NAMALWA (cell line): ENCODE results near the gene HSDL2.
A peak's percentile ranks its signal among the peaks of the same experiment; 100 is the strongest.
"Not testable (repeated sequence)": the region's sequence is repeated elsewhere in the genome, so short reads cannot be mapped to it uniquely, and the experiment has no call there.

Experiments
- DNase-seq: peaks from one replicate; pipeline ENCODE4 v3.0.0-alpha.2; 2015; ENCODE audit warnings: low spot score

HSDL2 gene

DNA sequence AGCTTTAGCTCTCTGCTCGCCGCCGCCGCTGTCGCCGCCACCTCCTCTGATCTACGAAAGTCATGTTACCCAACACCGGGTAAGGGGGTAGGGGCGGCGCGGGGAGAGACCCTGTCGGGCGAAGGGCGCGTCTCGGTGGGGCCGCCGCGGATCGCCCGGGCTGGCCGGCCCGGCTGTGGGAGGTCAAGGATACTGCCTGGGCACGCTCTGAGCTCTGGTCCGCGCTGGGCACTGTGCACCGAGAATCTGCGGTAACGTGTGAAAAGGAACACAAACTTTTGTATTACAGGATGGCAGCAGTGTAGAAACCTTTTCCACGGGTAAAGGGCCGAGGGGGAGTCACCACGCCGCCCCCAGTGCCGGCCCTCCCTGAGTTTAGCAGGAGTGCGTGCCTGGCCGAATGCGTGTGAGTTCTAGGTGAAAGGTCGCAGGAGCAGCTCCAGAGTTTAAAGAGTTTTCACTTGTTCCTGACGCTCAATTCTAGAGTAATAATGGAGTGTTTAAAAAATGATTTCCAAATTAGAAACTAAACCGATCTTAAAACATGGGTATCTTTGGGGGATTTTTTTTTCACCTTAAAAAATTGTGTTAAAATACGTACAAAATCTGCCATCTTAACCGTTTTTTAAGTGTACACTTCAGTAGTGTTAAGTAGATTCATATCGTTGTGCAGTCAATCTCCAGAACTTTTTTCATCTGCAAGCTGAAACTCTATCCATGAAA lies at the start of gene HSDL2:
Gene HSDL2, plus strand, starts transcription at position 7 of the 723 bp plus-strand sequence. Its CDS starts 56 bp downstream, at position 63.
- peak; percentile 38 for DNase-seq

DNA sequence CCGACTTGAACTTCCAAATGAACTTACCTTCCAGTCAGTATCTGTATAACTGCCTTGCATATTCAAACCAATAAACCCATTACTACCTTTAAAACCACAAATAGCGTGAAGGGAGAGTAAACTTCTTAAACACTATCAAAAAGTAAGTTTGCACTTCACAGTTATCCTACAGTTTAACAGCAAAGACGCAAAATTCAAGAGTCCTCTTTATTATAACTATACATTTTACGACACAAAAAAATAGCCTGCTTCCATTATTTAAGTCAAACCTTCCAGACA lies 48.3 kb upstream of the HSDL2 start:
- no peak for DNase-seq

DNA sequence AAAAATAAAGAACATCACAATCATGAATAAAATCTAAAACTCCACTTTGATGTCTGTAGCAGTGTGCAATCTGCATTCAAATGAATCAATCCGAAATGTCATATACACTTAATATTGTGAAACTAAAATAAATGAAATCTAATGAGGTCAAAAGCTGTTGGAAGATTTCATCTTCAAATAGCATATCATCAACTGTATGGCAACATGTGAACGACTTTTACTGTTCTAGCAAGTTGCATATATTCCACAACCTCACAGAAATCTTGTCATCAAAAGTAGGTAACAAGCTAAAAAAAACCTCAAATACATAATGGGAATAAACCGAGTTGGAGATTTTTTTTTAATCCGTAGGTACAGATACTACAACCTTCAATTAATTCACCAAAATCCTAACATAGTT lies 47.7 kb upstream of the HSDL2 start:
- no peak for DNase-seq

DNA sequence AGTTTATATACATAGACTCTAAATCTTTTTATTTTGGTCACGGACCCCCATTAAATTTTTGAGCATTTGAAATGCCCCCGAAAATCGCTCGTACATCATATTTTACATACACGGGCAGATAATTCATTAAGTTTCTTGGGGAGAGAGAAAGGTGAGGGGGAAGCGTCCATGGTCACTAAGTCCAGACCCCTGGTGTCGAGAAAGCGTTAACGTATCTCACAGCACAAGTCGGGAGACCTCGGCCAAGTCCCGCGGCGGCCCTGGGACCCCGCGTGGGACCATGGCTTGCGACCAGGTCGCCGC lies 47.3 kb upstream of the HSDL2 start:
- DNase-seq, result no peak

DNA sequence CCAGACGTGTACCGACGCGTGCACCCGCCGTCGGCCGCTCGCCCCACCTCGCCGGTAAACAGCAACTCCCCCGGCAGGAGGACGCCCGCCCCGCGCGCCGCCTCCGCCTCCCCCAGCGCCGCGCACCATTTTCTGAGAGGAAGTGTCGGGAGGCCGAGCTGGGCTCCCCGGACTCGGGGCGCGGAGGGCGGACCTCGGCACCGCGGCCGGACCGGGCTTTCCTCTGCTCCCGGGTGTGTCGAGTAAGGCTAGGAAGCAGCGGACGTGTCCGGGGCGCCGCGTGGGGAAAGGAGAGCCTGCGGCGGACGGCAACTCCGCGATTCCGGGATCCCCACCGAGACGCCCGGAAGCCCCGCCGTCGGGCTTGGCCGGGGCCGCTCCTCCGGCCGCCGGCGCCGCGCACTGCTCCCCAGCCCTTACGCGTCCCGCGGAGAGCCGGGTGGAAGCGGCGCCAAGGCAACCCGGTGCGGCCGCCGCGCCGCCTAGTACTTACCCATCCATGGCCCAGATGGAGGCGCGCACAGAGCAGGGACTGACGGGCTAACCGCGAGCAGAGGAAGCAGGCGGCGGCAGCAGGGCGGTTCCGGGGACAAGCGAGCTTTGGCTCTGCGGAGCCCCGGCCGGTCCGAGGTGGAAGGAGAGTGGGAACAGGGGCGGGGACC lies 46.8 kb upstream of the HSDL2 start, which contains the start of gene PTBP3:
Gene PTBP3, minus strand, starts transcription at position 643 of the 662 bp plus-strand sequence. CDS start 35,754 bp downstream, outside the sequence.
- DNase-seq, result peak; percentile 90

DNA sequence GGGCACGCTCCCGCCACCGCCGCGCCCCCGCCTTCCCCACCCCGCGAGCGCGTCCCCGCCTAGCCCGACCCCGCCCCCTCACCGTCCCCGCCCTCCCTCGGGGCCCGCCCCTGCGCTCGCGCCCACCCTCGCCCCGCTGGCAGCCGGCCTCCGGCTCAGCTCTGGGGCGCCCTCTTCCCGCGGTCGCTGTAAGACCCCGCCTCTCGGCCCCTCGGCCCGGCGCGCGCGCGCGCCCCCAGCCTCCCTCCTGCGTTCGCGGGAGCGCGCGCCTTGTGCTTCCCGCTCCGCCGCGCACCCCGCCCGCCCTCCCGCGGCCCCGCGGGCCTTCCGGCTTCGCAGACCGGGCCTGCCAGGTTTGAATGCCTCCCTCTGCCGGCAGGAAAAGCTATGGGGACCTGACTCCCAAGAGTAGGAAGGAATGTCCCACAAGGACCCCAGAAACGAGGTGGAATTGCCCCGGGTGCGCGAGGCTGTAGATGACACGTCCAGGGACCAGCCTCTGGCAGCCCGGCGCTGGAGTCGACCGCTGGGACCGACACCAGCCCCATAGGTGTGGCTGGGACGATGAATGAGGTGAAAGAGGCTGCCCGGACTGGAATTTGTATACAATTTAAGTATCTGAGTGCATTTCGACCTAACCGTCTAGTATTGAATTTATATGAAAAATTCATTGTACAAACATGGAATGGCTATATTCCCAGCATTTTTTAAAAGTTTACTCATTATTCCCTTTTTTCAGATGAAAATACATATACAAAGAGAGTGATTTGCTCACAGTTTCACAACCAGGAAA lies 46.1 kb upstream of the HSDL2 start:
- DNase-seq, result peak; percentile 94

DNA sequence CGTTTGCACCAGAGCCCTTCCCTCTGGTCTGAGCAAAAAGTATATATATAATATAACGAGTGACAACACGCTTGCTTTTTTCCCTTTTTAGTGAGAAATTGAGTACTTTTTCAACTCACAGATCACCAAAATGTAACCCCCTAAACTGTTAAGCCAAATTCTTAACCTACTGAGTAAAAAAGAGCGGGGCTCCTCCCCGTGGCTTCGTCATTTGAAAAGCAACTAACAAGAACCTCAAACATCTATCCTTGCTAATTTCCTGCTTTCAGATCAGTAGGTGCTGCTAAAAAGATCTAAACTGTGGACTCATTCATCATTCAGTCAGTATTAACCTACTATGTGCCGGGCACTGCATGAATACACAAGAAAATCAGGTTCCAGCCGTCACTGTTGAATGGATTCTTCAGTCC lies 45.5 kb upstream of the HSDL2 start:
- DNase-seq, result peak; percentile 66

DNA sequence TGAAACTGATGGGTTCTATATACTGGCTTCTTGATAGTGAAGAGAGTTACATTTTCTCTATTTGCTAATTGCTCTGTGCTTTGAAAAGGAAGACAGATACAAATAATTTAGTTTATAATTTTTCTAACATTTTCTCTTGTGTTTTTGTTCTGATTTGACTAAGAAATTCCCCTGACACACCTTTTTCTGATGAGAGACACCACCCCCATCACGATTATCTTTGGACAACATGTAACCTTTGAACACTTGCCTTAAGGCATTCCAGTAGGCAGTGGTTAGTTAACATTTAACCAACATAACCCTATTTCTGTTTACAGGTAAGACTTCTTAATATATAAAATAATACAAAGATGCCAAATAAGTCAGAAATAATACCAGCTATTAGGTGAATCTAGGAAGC lies 42.4 kb upstream of the HSDL2 start:
- DNase-seq, result no peak

DNA sequence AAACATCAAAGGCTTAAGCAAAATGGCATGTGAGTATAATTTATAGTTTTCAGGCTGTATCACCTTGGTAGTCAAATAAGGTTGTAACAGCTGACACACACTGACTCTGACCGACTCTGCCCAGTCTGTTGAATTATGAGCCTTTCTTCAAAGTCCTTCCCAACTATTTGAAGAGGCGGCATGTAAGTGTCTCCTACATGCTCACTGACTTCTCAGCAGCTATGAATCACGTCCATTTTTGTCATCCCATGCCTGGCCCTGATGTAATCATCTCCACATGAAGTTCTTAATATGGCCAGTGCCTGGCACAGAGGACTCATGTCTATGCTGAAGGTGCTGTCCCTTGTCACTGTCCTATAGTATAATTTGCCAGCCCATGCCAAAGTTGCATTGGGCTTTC lies 41.3 kb upstream of the HSDL2 start:
- DNase-seq, result no peak

DNA sequence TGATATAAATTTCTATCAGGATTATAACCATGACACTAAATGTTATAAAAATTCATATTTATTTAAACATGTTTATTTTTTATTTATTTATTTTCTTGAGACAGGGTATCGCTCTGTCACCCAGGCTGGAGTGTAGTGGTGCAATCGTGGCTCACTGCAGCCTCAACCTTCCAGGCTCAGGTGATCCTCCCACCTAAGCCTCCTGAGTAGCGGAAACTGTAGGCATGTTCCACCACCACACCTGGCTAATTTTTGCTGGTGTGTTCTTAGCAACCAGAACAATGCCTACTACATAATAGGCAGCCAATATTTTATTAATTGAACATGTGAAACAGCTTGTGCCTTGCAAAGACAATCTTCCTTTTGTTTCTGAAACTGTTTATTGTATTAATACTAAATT lies 40.0 kb upstream of the HSDL2 start:
- DNase-seq, result no peak

DNA sequence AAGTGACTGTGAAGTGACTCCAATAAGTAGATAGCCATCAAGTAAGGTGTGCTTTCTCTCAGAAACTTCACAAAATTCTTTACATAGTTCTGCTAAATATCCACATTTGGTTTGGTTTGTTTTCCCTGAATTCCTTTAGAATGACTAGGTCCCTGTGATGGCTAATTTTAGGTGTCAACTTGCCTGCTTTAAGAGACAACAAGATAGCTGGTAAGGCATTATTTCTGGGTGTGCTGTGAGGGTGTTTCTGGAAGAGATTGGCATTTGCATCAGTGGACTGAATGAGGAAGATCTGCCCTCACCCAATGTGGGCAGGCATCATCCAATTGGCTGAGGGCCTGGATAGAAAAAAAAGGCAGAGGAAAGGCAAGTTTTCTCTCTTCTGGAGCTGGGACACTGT lies 38.2 kb upstream of the HSDL2 start:
- DNase-seq, result no peak

DNA sequence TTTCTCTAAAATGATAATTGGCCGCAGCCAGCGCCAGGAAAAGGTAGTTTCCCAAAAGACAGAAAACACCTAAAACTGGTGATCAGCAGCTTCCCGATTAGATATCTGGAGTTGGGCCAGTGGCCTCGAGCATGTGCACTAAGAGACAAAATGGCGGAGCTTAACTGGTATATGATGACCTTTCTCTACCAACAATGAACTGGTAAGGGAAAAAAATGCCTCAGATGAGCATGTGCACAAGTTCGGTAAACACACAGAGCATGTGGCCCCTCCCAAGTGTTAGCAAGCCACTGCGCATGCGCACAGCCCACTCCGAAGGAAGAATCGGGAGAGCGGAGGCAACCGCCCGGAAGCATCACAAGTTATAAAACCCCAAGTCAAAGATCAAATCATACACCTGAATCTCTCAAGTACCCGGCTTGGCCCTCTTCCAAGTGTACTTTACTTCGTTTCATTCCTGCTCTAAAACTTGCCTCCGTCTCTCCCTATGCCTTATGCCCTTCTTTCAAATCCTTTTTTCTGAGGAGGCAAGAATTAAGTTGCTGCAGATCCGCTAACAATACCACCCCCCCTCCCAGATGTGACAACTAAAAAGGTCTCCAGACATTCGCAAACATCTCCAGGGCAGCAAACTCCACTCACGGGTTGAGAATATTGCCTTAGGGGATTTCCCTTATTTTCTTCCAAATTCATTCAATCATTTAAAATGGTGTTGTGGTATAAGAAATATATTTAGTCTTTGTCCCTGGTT lies 31.5 kb upstream of the HSDL2 start:
- DNase-seq, result peak; percentile 70

DNA sequence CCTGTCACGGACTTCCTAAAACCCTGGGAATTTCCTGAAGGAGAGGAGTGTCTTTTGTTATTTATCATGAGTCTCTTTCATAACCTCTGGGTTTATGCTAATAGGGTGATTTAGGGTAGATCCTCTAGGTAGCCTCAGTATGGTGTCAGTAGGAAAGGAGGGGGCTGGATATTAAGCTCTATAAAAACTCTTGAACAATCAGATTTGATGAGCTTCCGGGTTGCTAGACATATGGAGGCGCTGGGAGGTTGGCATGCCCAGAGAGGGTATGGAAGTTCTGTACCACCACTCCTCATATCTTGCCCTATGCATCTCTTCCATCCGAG lies 30.9 kb upstream of the HSDL2 start:
- DNase-seq, result no peak

DNA sequence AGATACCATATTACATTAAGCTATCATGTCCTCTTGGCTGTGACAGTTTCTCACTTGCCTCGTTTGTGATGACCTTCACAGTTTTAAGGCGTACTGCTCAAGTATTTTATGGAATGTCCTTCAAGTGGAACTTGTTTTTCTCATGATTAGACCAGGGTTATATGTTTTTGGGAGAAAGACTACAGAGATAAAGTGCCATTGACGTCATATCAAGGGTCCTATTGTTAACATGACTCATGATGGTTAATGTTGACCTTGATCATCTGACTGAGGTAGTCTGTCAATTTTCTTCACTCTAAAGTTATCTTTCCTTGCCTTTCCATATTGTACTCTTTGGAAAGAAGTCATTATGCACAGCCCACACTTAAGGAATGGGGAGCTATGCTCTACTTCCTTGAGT lies 28.7 kb upstream of the HSDL2 start:
- no peak for DNase-seq

DNA sequence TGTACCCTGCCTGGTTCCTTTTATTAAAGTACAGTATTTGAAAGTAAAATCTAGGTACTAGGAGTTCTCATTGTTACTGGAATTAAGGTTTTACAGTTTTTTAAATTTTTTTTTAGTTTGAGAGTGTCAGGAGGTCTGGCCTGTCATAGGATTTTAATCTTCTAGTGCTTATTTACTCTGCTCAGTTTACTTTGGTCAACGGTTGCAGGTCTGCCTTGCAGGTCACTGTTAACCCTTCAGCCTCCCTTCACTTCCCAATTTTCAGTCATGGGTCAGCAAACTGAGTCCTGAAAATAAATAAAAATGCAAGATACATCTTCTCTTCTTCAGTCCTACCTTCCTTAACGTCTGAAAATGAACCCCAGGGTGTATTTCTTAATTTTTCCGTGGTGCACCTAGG lies 27.7 kb upstream of the HSDL2 start:
- DNase-seq, result no peak

DNA sequence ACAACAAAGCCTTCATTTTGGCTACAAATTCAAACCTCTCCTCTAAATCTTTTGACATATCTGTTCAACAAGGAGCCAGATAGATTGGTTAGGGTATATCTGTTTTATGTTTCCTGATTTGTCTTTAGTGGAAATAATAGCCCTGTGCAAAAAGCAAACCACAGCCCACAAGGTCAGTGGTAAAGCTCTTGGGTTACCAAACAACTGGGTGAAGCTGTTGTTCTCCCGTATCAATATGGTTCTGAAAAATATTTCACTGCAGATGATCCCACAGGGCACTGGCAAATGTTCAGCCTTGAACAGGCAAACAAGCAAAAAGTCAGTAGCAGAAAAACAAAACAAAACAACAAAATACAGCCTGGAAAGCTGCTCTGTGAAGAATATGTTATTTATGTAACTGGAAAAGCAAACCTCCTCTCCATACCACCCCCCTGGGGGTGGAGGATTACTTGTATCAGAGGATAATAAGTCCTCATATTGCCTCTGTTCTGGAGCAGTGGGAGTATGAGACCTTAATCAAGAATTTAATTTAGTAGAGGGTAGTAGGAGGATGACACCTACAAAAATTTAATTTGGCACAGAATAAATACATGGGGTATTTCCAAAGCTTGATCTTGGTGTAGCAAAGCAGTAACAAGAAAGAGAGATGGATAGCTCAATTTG lies 25.7 kb upstream of the HSDL2 start:
- no peak for DNase-seq

DNA sequence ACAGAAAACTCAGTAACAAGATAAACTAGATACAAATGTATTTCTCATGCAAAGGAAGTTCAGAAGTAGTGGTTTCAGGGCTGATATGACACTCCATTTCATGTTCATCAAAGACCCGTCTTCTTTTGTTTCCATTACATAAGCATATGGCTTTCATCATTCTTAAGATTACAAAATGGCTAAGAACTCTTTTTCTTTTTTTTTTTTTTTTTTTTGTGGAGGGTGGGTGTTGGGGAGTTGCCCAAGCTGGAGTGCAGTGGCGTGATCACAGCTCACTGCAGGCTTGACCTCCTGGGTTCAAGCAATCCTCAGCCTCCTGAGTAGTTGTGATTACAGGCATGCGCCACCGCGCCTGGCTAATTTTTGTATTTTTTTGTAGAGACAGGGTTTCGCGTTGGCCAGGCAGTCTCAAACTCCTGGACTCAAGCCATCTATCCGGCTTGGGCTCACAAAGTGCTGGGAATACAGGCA lies 24.4 kb upstream of the HSDL2 start:
- no peak for DNase-seq

DNA sequence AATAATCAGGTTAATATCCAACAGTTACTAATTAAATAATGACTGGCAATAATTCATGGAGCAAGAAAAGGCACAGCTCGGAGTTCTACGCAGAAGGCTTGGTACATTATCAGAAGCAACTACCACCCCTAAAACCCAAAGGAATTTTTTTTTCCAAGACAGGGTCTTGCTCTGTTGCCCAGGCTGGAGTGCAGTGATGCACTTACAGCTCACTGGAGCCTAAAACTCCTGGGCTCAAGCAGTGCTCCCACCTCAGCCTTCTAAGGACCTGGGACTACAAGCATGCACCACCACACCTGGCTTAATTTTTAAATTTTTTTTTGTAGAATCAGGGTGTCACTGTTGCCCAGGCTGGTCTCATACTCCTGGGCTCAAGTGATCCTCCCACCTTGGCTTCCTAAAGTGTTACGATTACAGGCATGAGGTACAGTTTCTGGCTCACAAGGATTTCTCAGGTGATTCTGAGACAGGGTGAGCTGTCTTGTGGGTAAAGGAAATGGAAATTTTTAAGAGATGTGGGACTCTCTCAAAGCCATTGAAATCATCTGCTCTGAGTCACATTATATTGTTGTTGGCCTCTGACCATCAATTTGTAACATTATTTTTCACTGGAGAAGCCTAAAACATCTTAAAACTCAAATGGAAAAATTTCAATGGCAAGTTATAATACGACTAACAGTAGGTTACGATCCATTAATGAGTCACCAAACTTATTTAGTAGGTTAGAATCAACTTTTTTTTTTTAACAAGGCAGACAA lies 19.7 kb upstream of the HSDL2 start:
- no peak for DNase-seq

DNA sequence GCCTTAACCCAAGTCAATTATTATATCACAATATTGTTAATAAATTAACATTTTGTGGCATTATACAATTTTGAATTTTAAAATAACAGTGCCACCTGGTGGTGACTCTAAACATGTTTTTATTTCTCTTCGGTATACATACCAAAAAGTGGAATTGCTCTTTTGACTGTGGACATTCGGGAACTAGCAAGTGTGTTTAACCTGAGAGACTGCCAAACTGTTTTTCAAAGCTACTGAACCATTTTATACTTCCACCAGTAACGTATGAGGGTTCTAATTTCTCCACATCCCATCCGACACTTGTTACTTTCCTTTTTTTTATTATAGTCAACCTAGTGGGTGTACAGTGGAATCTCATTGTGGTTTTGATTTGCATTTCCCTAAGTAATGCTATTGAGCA lies 18.3 kb upstream of the HSDL2 start:
- peak; percentile 74 for DNase-seq

DNA sequence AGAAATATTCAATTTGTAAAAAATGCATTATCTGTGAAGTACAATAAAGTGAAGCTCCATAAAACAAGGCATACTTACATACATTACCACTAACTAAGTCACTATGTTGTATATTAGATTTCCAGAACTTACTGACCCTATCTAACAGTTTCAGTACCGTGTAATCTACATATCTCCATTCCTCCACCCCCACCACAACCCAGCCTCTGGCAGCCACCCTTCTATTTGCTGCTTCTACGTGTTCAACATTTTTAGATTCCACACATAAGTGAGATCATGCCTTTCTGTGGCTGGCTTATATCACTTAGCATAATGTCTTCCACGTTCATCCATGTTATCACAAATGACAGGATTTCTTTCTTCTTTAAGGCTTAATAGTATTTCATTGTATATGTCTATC lies 15.1 kb upstream of the HSDL2 start:
- DNase-seq, result no peak

DNA sequence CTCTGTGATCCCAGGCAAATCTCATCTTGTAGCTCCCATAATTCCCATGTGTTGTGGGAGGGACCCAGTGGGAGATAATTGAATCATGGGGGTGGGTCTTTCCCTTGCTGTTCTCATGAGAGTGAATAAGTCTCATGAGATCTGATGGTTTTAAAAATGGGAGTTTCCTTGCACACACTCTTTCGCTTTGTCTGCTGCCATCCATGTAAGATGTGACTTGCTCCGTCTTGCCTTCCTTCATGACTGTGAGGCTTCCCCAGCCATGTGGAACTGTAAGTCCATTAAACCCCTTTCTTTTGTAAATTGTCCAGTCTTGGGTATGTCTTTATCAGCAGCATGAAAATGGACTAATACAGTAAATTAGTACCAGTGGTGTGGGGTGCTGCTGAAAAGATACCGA lies 14.7 kb upstream of the HSDL2 start:
- not testable (repeated sequence) for DNase-seq
